GM12875 (cell line): ENCODE results near the gene RAB28.

ENCODE experiments used
- H3K4me3 ChIP-seq: one replicate; pipeline ENCODE4 v1.5.1; 2011; ENCODE audit warnings: low read depth, low read length, control low read depth
- TF ChIP-seq, protein P1 (sequence below): IDR thresholded peaks from 2 replicates; pipeline ENCODE4 v1.5.1; 2011; ENCODE audit warnings: low read depth, mild to moderate bottlenecking, control low read depth, inconsistent platforms, low read length, moderate library complexity, borderline replicate concordance; ENCODE audit not compliant: insufficient read depth

Gene RAB28

DNA sequence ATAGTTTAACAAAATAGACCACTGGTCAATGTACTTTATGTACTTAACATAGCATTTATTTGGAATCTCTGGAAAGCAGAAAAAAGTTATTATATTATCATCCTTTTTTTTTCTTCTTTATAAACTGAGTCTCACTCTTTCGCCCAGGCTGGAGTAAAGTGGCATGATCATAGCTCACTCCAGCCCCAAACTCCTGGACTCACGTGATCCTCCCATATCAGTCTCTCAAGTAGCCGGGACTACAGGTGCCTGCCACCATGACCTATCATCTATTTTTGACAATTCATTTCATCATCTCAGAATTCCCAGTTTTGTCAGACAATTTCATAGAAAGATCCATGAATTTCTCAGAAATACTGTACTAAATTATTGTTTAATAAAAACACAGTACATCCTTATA, 12.7 kb downstream of the RAB28 start:
- no peak overlapping the region for H3K4me3 ChIP-seq
- TF ChIP-seq, protein P1, sequence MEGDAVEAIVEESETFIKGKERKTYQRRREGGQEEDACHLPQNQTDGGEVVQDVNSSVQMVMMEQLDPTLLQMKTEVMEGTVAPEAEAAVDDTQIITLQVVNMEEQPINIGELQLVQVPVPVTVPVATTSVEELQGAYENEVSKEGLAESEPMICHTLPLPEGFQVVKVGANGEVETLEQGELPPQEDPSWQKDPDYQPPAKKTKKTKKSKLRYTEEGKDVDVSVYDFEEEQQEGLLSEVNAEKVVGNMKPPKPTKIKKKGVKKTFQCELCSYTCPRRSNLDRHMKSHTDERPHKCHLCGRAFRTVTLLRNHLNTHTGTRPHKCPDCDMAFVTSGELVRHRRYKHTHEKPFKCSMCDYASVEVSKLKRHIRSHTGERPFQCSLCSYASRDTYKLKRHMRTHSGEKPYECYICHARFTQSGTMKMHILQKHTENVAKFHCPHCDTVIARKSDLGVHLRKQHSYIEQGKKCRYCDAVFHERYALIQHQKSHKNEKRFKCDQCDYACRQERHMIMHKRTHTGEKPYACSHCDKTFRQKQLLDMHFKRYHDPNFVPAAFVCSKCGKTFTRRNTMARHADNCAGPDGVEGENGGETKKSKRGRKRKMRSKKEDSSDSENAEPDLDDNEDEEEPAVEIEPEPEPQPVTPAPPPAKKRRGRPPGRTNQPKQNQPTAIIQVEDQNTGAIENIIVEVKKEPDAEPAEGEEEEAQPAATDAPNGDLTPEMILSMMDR, result no peak

DNA sequence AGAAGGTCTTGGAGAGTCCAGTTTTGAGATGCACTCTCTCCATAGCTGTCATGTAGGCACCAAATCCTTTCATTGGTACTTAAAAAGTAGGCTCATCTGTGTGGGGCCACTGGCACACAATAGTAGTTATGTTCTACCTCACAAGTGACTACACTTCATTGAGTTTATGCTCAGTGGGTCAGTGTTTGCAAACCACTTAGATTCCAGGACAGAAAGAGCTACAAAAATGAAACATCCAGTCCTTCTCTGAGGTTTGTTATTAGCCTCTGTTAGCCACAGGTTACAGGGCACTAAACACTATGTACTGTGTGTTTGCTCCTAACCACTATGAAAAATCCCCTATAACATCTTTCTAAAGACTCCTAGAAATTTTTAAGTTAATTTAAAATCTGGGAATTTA, 13.8 kb downstream of the RAB28 start:
- no peak overlapping the region for H3K4me3 ChIP-seq
- TF ChIP-seq, protein P1, result no peak

DNA sequence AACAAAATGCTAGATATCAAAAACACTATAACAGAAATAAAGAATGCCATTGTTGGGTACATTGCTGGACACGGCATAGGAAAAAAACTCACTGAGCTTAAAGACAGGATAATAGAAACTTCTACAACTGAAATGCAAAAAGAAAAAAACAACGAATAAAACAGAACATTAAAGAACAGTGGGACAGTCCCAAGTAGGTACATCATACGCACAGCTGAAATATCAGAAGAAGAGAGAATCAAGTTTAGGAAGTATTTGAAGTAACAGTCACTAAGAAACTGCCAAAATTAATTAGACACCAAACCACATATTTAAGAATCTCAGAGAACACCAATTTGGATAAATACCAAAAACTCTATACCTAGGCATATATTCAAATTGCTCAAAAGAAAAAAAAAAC, 19.2 kb downstream of the RAB28 start:
- H3K4me3 ChIP-seq, result no peak overlapping the region
- TF ChIP-seq, protein P1, result no peak

DNA sequence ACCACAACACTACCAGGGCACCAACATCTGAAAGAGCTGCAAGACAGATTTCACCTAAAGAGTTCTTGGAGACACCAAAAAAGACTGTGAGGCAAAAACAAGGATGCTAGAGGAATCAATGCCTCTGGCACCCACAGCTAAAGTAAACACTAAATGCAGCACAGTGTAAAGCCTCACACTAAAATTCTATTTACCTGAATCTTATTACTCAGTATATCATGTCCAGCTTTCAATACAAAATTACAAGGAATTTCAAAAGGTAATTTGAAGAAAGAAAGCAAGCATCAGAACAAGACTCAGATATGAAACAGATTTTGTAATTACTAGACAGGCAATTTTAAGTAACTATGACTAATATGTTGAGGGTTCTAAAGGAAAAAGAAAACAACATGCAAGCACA, 19.6 kb downstream of the RAB28 start:
- TF ChIP-seq, protein P1, result no peak
- no peak overlapping the region for H3K4me3 ChIP-seq

DNA sequence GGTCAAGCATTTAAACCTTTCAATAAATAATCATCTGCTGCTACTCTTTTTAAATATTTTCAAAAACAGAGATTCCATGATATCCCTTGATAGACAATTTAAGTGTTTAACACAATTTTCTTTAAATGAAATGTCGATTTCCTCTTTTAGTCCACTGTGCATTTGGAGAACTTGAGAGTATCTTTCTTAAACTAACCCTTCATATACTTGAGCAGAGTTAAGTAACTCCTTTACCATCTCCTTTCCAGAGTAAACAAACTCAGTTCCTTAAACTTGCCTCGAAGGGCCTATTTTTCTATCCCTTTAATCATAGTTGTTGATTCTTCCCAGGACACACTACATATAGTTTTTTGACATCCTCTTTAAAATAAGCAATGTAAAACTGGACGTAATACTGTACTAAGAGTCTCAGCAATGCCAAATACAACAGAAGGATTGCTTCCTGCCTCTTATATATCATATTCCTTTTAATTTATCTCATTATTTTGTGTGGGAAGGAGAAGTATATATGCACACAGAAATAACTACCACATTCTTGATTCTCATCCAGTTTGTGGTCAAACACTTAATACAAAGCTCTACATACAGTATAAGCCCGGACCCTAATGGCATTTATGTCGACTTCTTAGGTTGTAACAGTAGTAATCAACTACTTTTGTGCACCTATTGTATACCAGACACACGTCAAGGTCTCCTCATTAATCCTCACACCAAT, 22.8 kb downstream of the RAB28 start:
- TF ChIP-seq, protein P1, result no peak

DNA sequence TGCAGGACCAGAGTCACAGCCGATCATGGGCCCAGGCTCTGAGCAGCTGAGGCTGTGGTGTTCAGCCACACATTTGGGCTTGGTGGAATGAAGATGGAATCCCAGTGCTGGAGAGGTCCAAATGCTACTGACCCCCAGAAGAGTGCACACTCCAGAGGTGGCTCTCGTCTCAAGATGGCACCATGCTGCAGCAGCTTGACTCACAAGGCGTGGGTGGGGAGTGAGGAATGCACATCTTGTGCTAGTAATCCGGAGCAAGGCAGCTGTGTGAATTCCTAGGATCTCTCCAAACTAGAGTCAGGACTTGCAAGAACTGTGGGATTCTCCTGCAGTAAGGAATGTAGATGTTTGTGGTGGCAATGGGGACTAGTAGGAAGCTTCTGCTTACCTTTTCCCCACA, 28.7 kb downstream of the RAB28 start:
- no peak overlapping the region for H3K4me3 ChIP-seq
- TF ChIP-seq, protein P1, result no peak

More for the DNA sequence above, 22.8 kb downstream of the RAB28 start:
- no peak overlapping the region for H3K4me3 ChIP-seq

DNA sequence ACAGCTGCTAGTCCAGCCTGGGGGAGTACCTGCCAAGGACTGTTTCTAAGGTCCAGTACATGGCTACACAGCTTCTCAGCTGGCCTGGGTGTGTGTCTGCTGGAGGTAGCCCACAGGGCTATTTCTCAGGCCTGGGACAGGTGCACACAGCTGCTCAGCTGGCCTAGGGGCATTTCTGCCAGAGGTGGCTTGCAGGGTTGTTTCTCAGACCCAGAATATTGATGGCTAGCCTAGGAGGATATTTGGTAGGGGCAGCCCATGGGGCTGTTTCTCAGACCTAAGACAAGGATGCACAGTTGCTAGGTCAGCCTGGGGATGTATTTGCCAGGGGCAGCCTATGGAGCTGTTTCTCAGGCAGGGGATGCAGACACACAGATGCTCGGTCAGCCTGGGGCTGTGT, 29.4 kb downstream of the RAB28 start:
- TF ChIP-seq, protein P1, result no peak

More for the DNA sequence above, 29.4 kb downstream of the RAB28 start:
- H3K4me3 ChIP-seq, result no peak overlapping the region
